ENCODE measurements around the gene AMMECR1L. TPM values are rescaled to one million over a fixed set of nuclear protein-coding genes. Genes with fewer than 3 reads are reported as not detected.

The AMMECR1L gene
- total and polyA plus RNA-seq, 4 donors = 1.5 to 8.0 (median 6.1) TPM

- H3K9me3 ChIP-seq (ENCODE audit: control insufficient read depth in 4 of 4, low read length in 3 of 4) = no peaks in the 10 kb centered on the region
- H3K27me3 ChIP-seq (ENCODE audit: control insufficient read depth in 4 of 4, insufficient read depth in 4 of 4, low read length in 3 of 4) = no peaks in the 10 kb centered on the region
- 95% methylated on average over 15 of the region's 15 CpGs for WGBS
- TF ChIP-seq YY1 (IDR thresholded peaks at IDR 0.05) (no peak), RAD21 (IDR thresholded peaks at IDR 0.05) (no peak), GABPA (IDR thresholded peaks at IDR 0.05 in 1 of 2, conservative IDR thresholded peaks at IDR 0.05 in 1 of 2) (no peak)
- DNase-seq (ENCODE audit: low spot score) = no peak
- H3K36me3 ChIP-seq (ENCODE audit: control insufficient read depth in 4 of 4, insufficient read depth in 3 of 4, low read depth in 1 of 4, low read length in 3 of 4) = peaks cover 8 to 42% (median 33%) of the 10 kb centered on the region in 4 donors
- H3K27ac ChIP-seq (ENCODE audit: low read depth in 1 of 2, low read length in 2 of 2) = no peak overlapping the region
- H3K4me3 ChIP-seq (ENCODE audit: low read depth in 1 of 3, low read length in 3 of 3) = no peak overlapping the region
- H3K4me1 ChIP-seq (ENCODE audit: control insufficient read depth in 4 of 4, insufficient read depth in 4 of 4, low read length in 3 of 4) = peaks cover under 1 to 11% (median 2%) of the 10 kb centered on the region in 4 donors
- H3K9ac ChIP-seq (ENCODE audit: low read depth in 1 of 2, low read length in 2 of 2) = no peak overlapping the region
These were observed 23.5 kb downstream of the AMMECR1L start for GRCh38 chr2:127862228-127862627.

GRCh38 chr2:127860130-127860529 lies 25.6 kb downstream of the AMMECR1L start:
- Histone ChIP-seq H3K4me3 (ENCODE audit: low read depth in 1 of 3, low read length in 3 of 3) (no peak overlapping the region), H3K36me3 (ENCODE audit: control insufficient read depth in 4 of 4, insufficient read depth in 3 of 4, low read depth in 1 of 4, low read length in 3 of 4) (peaks cover 8 to 24% (median 18%) of the 10 kb centered on the region in 4 donors), H3K27me3 (ENCODE audit: control insufficient read depth in 4 of 4, insufficient read depth in 4 of 4, low read length in 3 of 4) (no peaks in the 10 kb centered on the region), H3K27ac (ENCODE audit: low read depth in 1 of 2, low read length in 2 of 2) (no peak overlapping the region), H3K9me3 (ENCODE audit: control insufficient read depth in 4 of 4, low read length in 3 of 4) (no peaks in the 10 kb centered on the region), H3K9ac (ENCODE audit: low read depth in 1 of 2, low read length in 2 of 2) (no peak overlapping the region), H3K4me1 (ENCODE audit: control insufficient read depth in 4 of 4, insufficient read depth in 4 of 4, low read length in 3 of 4) (peaks cover 6 to 25% (median 10%) of the 10 kb centered on the region in 4 donors)
- no peak for DNase-seq (ENCODE audit: low spot score)
- 65% methylated on average over 5 of the region's 5 CpGs for WGBS
- no peak for TF ChIP-seq SP1 (IDR thresholded peaks at IDR 0.05)
- TF ChIP-seq HNF4A (conservative IDR thresholded peaks at IDR 0.05) = no peak
- no peak for TF ChIP-seq JUND (IDR thresholded peaks at IDR 0.05)
- TF ChIP-seq NR2F2 (IDR thresholded peaks at IDR 0.05) = no peak
- TF ChIP-seq MAX (IDR thresholded peaks at IDR 0.05) = no peak
- TF ChIP-seq FOXA1 (IDR thresholded peaks at IDR 0.05) = no peak
- no peak for TF ChIP-seq YY1 (IDR thresholded peaks at IDR 0.05)
- no peak for TF ChIP-seq GABPA (IDR thresholded peaks at IDR 0.05 in 1 of 2, conservative IDR thresholded peaks at IDR 0.05 in 1 of 2)

- TF ChIP-seq SP1 (IDR thresholded peaks at IDR 0.05) = no peak
- no peak for TF ChIP-seq MAX (IDR thresholded peaks at IDR 0.05)
- no peak for TF ChIP-seq TAF1 (conservative IDR thresholded peaks at IDR 0.05)
- no peak for TF ChIP-seq JUND (IDR thresholded peaks at IDR 0.05)
- TF ChIP-seq, protein P1, sequence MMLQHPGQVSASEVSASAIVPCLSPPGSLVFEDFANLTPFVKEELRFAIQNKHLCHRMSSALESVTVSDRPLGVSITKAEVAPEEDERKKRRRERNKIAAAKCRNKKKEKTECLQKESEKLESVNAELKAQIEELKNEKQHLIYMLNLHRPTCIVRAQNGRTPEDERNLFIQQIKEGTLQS (IDR thresholded peaks at IDR 0.05) = no peak
- TF ChIP-seq ZBTB33 (IDR thresholded peaks at IDR 0.05) = no peak
- no peak for TF ChIP-seq FOXA2 (IDR thresholded peaks at IDR 0.05)
- no peak for TF ChIP-seq NR2F2 (IDR thresholded peaks at IDR 0.05)
- TF ChIP-seq, protein P2, sequence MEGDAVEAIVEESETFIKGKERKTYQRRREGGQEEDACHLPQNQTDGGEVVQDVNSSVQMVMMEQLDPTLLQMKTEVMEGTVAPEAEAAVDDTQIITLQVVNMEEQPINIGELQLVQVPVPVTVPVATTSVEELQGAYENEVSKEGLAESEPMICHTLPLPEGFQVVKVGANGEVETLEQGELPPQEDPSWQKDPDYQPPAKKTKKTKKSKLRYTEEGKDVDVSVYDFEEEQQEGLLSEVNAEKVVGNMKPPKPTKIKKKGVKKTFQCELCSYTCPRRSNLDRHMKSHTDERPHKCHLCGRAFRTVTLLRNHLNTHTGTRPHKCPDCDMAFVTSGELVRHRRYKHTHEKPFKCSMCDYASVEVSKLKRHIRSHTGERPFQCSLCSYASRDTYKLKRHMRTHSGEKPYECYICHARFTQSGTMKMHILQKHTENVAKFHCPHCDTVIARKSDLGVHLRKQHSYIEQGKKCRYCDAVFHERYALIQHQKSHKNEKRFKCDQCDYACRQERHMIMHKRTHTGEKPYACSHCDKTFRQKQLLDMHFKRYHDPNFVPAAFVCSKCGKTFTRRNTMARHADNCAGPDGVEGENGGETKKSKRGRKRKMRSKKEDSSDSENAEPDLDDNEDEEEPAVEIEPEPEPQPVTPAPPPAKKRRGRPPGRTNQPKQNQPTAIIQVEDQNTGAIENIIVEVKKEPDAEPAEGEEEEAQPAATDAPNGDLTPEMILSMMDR (IDR thresholded peaks at IDR 0.05; ENCODE audit: low read depth, low read length, missing input control) = no peak
- TF ChIP-seq HNF4G (IDR thresholded peaks at IDR 0.05) = no peak
- H3K4me1 ChIP-seq (ENCODE audit: control insufficient read depth in 4 of 4, insufficient read depth in 4 of 4, low read length in 3 of 4) = peaks cover 6 to 26% (median 12%) of the 10 kb centered on the region in 4 donors
- no peak overlapping the region for H3K9ac ChIP-seq (ENCODE audit: low read depth in 1 of 2, low read length in 2 of 2)
- 24% methylated on average over 8 of the region's 8 CpGs for WGBS
- no peak overlapping the region for H3K4me3 ChIP-seq (ENCODE audit: low read depth in 1 of 3, low read length in 3 of 3)
- no peaks in the 10 kb centered on the region for H3K9me3 ChIP-seq (ENCODE audit: control insufficient read depth in 4 of 4, low read length in 3 of 4)
- DNase-seq (ENCODE audit: low spot score) = peak; percentile 50
- H3K27me3 ChIP-seq (ENCODE audit: control insufficient read depth in 4 of 4, insufficient read depth in 4 of 4, low read length in 3 of 4) = no peaks in the 10 kb centered on the region
- H3K36me3 ChIP-seq (ENCODE audit: control insufficient read depth in 4 of 4, insufficient read depth in 3 of 4, low read depth in 1 of 4, low read length in 3 of 4) = peaks cover 6 to 19% (median 16%) of the 10 kb centered on the region in 4 donors
- H3K27ac ChIP-seq (ENCODE audit: low read depth in 1 of 2, low read length in 2 of 2) = no peak overlapping the region
These were observed 26.1 kb downstream of the AMMECR1L start for GRCh38 chr2:127859712-127860085.

Data from liver (tissue), 9 donors.